HCT116 (cell line): ENCODE measurements around the gene SEPHS1.

Experiments used
- CTCF ChIP-seq, 3 experiments: fragments of 200-600 bp in 1 of 3; sonication (generic) in 1 of 3; IDR thresholded peaks in 2 of 3; conservative IDR thresholded peaks in 1 of 3; 2 replicates each; pipeline ENCODE4 v1.5.1; 2012 to 2017; ENCODE audit warnings: low read depth in 2 of 3, low read length in 2 of 3, antibody characterized with exemption in 1 of 3, borderline replicate concordance in 1 of 3, control low read depth in 1 of 3, mild to moderate bottlenecking in 1 of 3, mixed read lengths in 1 of 3, mixed run types in 1 of 3, moderate library complexity in 1 of 3; ENCODE audit not compliant: insufficient read depth in 1 of 3
- EGR1 ChIP-seq: IDR thresholded peaks from 2 replicates; pipeline ENCODE4 v1.6.1; 2012; ENCODE audit warnings: low read depth
- EZH2phosphoT487 ChIP-seq: fragments of 200-600 bp; IDR thresholded peaks from 2 replicates; pipeline ENCODE4 v1.6.1; 2018; ENCODE audit warnings: antibody characterized with exemption, borderline replicate concordance
- FOSL1 ChIP-seq: IDR thresholded peaks from 2 replicates; pipeline ENCODE4 v1.6.1; 2012; ENCODE audit warnings: low read depth
- MAX ChIP-seq: IDR thresholded peaks from 2 replicates; pipeline ENCODE4 v1.6.1; 2012
- POLR2A ChIP-seq: IDR thresholded peaks from 2 replicates; pipeline ENCODE4 v1.7.0; 2011; ENCODE audit warnings: borderline replicate concordance; ENCODE audit not compliant: insufficient read depth, insufficient read length; ENCODE audit errors: extremely low read depth
- POLR2AphosphoS5 ChIP-seq: IDR thresholded peaks from 2 replicates; pipeline ENCODE4 v1.6.1; 2011; ENCODE audit warnings: mild to moderate bottlenecking, low read depth, low read length, moderate library complexity
- RAD21 ChIP-seq: IDR thresholded peaks from 2 replicates; pipeline ENCODE4 v1.6.1; 2012; ENCODE audit warnings: low read depth, mild to moderate bottlenecking
- SRF ChIP-seq: IDR thresholded peaks from 2 replicates; pipeline ENCODE4 v1.6.1; 2012; ENCODE audit warnings: low read depth
- TCF7L2 ChIP-seq: IDR thresholded peaks from 2 replicates; pipeline ENCODE4 v1.7.0; 2011; ENCODE audit warnings: borderline replicate concordance, inconsistent platforms; ENCODE audit not compliant: insufficient read depth, insufficient read length; ENCODE audit errors: extremely low read depth
- YY1 ChIP-seq: IDR thresholded peaks from 2 replicates; pipeline ENCODE4 v1.6.1; 2011; ENCODE audit warnings: low read length, low read depth, moderate library complexity, mild to moderate bottlenecking; ENCODE audit not compliant: insufficient replicate concordance; ENCODE audit errors: extremely low read depth
- ZFX ChIP-seq: fragments of 450-650 bp; IDR thresholded peaks from 2 replicates; pipeline ENCODE4 v1.6.1; 2017
- TF ChIP-seq, protein P1 (sequence below): IDR thresholded peaks from 2 replicates; pipeline ENCODE4 v1.6.1; 2012; ENCODE audit warnings: low read depth

- no peak for TF ChIP-seq SRF
- no peak for TF ChIP-seq POLR2A
- TF ChIP-seq ZFX = no peak
- no peak for TF ChIP-seq CTCF (IDR thresholded peaks at IDR 0.05 in 2 of 3, conservative IDR thresholded peaks at IDR 0.05 in 1 of 3; ENCODE audit: borderline replicate concordance in 1 of 3, insufficient read depth in 1 of 3, low read depth in 2 of 3, low read length in 2 of 3)
- no peak for TF ChIP-seq EGR1
- TF ChIP-seq RAD21 = no peak
- TF ChIP-seq POLR2AphosphoS5 = no peak
- no peak for TF ChIP-seq MAX
- TF ChIP-seq EZH2phosphoT487 = no peak
- no peak for TF ChIP-seq YY1
- TF ChIP-seq FOSL1 = no peak
- TF ChIP-seq, protein P1, sequence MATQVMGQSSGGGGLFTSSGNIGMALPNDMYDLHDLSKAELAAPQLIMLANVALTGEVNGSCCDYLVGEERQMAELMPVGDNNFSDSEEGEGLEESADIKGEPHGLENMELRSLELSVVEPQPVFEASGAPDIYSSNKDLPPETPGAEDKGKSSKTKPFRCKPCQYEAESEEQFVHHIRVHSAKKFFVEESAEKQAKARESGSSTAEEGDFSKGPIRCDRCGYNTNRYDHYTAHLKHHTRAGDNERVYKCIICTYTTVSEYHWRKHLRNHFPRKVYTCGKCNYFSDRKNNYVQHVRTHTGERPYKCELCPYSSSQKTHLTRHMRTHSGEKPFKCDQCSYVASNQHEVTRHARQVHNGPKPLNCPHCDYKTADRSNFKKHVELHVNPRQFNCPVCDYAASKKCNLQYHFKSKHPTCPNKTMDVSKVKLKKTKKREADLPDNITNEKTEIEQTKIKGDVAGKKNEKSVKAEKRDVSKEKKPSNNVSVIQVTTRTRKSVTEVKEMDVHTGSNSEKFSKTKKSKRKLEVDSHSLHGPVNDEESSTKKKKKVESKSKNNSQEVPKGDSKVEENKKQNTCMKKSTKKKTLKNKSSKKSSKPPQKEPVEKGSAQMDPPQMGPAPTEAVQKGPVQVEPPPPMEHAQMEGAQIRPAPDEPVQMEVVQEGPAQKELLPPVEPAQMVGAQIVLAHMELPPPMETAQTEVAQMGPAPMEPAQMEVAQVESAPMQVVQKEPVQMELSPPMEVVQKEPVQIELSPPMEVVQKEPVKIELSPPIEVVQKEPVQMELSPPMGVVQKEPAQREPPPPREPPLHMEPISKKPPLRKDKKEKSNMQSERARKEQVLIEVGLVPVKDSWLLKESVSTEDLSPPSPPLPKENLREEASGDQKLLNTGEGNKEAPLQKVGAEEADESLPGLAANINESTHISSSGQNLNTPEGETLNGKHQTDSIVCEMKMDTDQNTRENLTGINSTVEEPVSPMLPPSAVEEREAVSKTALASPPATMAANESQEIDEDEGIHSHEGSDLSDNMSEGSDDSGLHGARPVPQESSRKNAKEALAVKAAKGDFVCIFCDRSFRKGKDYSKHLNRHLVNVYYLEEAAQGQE = no peak
- no peak for TF ChIP-seq TCF7L2
Measured at GRCh38 chr10:13340068-13340467, 8.0 kb downstream of the SEPHS1 start.
